SW480 (cell line): ENCODE data around the gene CT45A2.
"Not testable (repeated sequence)": the region's sequence is repeated elsewhere in the genome, so short reads cannot be mapped to it uniquely, and the experiment has no call there.

Experiments used
- DNase-seq: peaks from one replicate; pipeline ENCODE4 v3.0.0-alpha.2; 2016; ENCODE audit warnings: low spot score

CT45A2 gene, protein sequence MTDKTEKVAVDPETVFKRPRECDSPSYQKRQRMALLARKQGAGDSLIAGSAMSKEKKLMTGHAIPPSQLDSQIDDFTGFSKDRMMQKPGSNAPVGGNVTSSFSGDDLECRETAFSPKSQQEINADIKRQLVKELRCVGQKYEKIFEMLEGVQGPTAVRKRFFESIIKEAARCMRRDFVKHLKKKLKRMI

DNA sequence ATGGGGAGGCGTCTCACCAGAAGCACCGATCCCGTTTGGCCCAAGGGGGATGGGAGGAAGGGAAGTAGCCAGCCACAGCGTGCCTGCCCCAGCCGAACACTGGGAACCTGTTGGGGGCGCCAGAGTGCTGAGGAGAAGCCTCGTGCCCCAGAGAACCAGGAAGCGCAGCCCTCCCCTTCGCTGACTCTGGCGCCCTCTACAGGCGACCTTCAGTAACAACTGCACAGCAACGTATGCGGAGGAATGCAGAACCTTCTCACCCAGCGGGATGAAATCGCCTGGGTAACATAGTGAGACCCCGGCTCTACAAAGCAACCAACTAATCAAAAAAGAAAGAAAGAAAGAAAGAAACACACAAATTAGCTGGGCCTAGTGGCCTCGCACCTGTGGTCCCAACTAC, at the start of gene CT45A2:
CT45A2 (minus strand) TSS at position 101 of the 400 bp plus-strand sequence. CDS start 3,747 bp downstream, outside the sequence.
- not testable (repeated sequence) for DNase-seq

DNA sequence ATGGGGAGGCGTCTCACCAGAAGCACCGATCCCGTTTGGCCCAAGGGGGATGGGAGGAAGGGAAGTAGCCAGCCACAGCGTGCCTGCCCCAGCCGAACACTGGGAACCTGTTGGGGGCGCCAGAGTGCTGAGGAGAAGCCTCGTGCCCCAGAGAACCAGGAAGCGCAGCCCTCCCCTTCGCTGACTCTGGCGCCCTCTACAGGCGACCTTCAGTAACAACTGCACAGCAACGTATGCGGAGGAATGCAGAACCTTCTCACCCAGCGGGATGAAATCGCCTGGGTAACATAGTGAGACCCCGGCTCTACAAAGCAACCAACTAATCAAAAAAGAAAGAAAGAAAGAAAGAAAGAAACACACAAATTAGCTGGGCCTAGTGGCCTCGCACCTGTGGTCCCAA, 34.6 kb upstream of the CT45A2 start, which contains the start of gene CT45A8:
CT45A8 (minus strand) TSS at position 101 of the 400 bp plus-strand sequence. CDS start 3,755 bp downstream, outside the sequence.
- DNase-seq: not testable (repeated sequence)

DNA sequence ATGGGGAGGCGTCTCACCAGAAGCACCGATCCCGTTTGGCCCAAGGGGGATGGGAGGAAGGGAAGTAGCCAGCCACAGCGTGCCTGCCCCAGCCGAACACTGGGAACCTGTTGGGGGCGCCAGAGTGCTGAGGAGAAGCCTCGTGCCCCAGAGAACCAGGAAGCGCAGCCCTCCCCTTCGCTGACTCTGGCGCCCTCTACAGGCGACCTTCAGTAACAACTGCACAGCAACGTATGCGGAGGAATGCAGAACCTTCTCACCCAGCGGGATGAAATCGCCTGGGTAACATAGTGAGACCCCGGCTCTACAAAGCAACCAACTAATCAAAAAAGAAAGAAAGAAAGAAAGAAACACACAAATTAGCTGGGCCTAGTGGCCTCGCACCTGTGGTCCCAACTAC, 17.4 kb upstream of the CT45A2 start, which contains the start of gene CT45A7:
CT45A7 (minus strand) TSS at position 101 of the 400 bp plus-strand sequence. CDS start 3,747 bp downstream, outside the sequence.
- not testable (repeated sequence) for DNase-seq

DNA sequence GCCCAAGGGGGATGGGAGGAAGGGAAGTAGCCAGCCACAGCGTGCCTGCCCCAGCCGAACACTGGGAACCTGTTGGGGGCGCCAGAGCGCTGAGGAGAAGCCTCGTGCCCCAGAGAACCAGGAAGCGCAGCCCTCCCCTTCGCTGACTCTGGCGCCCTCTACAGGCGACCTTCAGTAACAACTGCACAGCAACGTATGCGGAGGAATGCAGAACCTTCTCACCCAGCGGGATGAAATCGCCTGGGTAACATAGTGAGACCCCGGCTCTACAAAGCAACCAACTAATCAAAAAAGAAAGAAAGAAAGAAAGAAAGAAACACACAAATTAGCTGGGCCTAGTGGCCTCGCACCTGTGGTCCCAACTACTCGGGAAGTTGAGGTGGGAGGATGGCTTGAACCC, 17.1 kb downstream of the CT45A2 start, which contains the start of gene CT45A6:
CT45A6 (minus strand) TSS at position 101 of the 400 bp plus-strand sequence. CDS start 3,794 bp downstream, outside the sequence.
- not testable (repeated sequence) for DNase-seq

DNA sequence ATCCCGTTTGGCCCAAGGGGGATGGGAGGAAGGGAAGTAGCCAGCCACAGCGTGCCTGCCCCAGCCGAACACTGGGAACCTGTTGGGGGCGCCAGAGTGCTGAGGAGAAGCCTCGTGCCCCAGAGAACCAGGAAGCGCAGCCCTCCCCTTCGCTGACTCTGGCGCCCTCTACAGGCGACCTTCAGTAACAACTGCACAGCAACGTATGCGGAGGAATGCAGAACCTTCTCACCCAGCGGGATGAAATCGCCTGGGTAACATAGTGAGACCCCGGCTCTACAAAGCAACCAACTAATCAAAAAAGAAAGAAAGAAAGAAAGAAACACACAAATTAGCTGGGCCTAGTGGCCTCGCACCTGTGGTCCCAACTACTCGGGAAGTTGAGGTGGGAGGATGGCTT, 34.4 kb downstream of the CT45A2 start, which contains the start of gene CT45A5:
CT45A5 (minus strand) TSS at position 101 of the 400 bp plus-strand sequence. CDS start 3,774 bp downstream, outside the sequence.
- DNase-seq: not testable (repeated sequence)

DNA sequence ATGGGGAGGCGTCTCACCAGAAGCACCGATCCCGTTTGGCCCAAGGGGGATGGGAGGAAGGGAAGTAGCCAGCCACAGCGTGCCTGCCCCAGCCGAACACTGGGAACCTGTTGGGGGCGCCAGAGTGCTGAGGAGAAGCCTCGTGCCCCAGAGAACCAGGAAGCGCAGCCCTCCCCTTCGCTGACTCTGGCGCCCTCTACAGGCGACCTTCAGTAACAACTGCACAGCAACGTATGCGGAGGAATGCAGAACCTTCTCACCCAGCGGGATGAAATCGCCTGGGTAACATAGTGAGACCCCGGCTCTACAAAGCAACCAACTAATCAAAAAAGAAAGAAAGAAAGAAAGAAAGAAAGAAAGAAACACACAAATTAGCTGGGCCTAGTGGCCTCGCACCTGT, 51.7 kb downstream of the CT45A2 start, which contains the start of gene CT45A3:
CT45A3 (minus strand) TSS at position 101 of the 400 bp plus-strand sequence. CDS start 3,747 bp downstream, outside the sequence.
- not testable (repeated sequence) for DNase-seq
